ENCODE results near the gene ATP8B1.

DNA sequence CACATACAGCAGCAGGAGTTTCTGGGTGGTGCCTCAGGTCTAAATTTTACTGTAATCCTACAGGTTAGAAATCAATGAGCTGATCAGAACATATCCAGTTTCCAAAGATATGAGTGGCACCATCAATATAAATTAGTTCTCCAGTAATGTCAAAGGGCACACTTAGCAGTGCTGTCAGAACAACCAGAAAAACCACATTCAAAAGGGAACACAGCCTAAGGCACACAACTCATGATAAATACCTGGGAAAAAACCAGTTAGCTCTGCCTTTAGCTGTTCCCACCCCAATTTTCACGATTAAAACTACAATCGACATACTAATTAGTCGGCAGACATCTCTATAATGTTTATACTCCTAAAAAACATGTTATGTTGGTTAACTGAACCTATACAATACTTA, 31.5 kb downstream of the ATP8B1 start:
- TF ChIP-seq, protein P1, sequence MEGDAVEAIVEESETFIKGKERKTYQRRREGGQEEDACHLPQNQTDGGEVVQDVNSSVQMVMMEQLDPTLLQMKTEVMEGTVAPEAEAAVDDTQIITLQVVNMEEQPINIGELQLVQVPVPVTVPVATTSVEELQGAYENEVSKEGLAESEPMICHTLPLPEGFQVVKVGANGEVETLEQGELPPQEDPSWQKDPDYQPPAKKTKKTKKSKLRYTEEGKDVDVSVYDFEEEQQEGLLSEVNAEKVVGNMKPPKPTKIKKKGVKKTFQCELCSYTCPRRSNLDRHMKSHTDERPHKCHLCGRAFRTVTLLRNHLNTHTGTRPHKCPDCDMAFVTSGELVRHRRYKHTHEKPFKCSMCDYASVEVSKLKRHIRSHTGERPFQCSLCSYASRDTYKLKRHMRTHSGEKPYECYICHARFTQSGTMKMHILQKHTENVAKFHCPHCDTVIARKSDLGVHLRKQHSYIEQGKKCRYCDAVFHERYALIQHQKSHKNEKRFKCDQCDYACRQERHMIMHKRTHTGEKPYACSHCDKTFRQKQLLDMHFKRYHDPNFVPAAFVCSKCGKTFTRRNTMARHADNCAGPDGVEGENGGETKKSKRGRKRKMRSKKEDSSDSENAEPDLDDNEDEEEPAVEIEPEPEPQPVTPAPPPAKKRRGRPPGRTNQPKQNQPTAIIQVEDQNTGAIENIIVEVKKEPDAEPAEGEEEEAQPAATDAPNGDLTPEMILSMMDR (IDR thresholded peaks at IDR 0.05) = no peak
- TF ChIP-seq POLR2A (IDR thresholded peaks at IDR 0.05) = no peak
